Measurements from ENCODE around the gene RAB28.

DNA sequence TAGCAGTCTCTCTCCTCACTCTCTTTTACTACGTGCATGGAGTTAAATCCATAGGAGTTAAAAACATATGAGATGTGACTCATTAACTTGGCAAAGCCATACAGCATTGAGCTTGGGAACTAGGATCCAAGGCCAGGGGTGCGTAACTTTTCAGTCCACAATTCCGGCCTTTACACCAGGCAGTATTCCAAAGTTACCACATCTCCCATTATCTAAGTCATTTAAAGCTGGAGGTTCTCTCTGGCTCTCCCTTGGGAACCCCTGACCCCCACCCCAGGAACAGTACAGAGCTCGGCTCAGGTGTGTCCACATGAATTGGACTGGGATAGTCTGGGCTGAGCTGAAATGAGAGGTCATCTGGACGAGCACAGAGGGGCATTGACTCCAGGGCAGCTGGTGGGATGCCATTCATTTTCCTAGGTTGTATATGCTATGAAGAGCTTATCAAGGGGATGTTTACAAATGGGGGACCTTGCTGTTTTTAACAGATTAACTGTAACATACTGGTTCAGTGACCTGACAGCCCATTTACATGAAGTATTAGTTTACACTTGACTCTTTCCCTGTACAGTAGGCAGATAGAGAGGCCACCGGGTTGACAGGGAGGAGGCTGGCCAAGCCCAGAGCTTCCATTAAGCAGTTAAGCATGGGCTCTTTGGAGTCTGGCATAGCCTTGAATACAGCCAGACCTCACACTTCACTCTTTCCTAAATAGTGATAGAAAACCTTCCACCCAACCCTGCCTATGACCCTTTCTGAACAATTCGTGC, 128.8 kb downstream of the RAB28 start:
- TF ChIP-seq, protein P1, sequence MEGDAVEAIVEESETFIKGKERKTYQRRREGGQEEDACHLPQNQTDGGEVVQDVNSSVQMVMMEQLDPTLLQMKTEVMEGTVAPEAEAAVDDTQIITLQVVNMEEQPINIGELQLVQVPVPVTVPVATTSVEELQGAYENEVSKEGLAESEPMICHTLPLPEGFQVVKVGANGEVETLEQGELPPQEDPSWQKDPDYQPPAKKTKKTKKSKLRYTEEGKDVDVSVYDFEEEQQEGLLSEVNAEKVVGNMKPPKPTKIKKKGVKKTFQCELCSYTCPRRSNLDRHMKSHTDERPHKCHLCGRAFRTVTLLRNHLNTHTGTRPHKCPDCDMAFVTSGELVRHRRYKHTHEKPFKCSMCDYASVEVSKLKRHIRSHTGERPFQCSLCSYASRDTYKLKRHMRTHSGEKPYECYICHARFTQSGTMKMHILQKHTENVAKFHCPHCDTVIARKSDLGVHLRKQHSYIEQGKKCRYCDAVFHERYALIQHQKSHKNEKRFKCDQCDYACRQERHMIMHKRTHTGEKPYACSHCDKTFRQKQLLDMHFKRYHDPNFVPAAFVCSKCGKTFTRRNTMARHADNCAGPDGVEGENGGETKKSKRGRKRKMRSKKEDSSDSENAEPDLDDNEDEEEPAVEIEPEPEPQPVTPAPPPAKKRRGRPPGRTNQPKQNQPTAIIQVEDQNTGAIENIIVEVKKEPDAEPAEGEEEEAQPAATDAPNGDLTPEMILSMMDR (conservative IDR thresholded peaks at IDR 0.05) = no peak
- no peak for TF ChIP-seq ZFX (IDR thresholded peaks at IDR 0.05)

Data from C4-2B (cell line).